ENCODE measurements around the gene ZFP64.

GRCh38 chr20:52103335-52103912, 88.2 kb downstream of the ZFP64 start:
- TF ChIP-seq POLR2A (IDR thresholded peaks at IDR 0.05), result no peak
- TF ChIP-seq, protein P1, sequence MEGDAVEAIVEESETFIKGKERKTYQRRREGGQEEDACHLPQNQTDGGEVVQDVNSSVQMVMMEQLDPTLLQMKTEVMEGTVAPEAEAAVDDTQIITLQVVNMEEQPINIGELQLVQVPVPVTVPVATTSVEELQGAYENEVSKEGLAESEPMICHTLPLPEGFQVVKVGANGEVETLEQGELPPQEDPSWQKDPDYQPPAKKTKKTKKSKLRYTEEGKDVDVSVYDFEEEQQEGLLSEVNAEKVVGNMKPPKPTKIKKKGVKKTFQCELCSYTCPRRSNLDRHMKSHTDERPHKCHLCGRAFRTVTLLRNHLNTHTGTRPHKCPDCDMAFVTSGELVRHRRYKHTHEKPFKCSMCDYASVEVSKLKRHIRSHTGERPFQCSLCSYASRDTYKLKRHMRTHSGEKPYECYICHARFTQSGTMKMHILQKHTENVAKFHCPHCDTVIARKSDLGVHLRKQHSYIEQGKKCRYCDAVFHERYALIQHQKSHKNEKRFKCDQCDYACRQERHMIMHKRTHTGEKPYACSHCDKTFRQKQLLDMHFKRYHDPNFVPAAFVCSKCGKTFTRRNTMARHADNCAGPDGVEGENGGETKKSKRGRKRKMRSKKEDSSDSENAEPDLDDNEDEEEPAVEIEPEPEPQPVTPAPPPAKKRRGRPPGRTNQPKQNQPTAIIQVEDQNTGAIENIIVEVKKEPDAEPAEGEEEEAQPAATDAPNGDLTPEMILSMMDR (IDR thresholded peaks at IDR 0.05), result no peak

All from body of pancreas (tissue), 4 donors.